HG03469 (cell line): ENCODE measurements around the gene SLC10A7.
"Not testable (repeated sequence)": the region's sequence is repeated elsewhere in the genome, so short reads cannot be mapped to it uniquely, and the experiment has no call there.

ENCODE experiments used
- ATAC-seq: cut with Tn5 transposase; IDR thresholded peaks from one replicate; pipeline ENCODE4 v1.9.1; 2021; ENCODE audit warnings: mild to moderate bottlenecking, moderate library complexity, moderate number of reproducible peaks; ENCODE audit not compliant: unreplicated experiment

SLC10A7 gene

GRCh38 chr4:146368209-146368608 lies 153.5 kb downstream of the SLC10A7 start:
- no peak for ATAC-seq

GRCh38 chr4:146367347-146367746 lies 154.4 kb downstream of the SLC10A7 start:
- ATAC-seq = no peak

- ATAC-seq = no peak
Observed at GRCh38 chr4:146359771-146360170, 162.0 kb downstream of the SLC10A7 start.

GRCh38 chr4:146350114-146350513 lies 171.6 kb downstream of the SLC10A7 start:
- not testable (repeated sequence) for ATAC-seq

- ATAC-seq = no peak
Observed at GRCh38 chr4:146349306-146349705, 172.4 kb downstream of the SLC10A7 start.

GRCh38 chr4:146347822-146348221 lies 173.9 kb downstream of the SLC10A7 start:
- ATAC-seq = no peak

- no peak for ATAC-seq
Observed at GRCh38 chr4:146346276-146346675, 175.5 kb downstream of the SLC10A7 start.

GRCh38 chr4:146343776-146344175 lies 178.0 kb downstream of the SLC10A7 start:
- ATAC-seq = no peak

- ATAC-seq = peak; percentile 81
Observed at GRCh38 chr4:146343199-146343598, 178.5 kb downstream of the SLC10A7 start.

GRCh38 chr4:146342600-146343192 lies 179.0 kb downstream of the SLC10A7 start:
- no peak for ATAC-seq

- ATAC-seq = no peak
Observed at GRCh38 chr4:146340798-146341197, 180.9 kb downstream of the SLC10A7 start.

GRCh38 chr4:146338512-146338911 lies 183.2 kb downstream of the SLC10A7 start:
- ATAC-seq = no peak

GRCh38 chr4:146336410-146336807 lies 185.3 kb downstream of the SLC10A7 start:
- no peak for ATAC-seq

GRCh38 chr4:146335763-146336409 lies 185.9 kb downstream of the SLC10A7 start:
- ATAC-seq = no peak

GRCh38 chr4:146334862-146335449 lies 186.8 kb downstream of the SLC10A7 start:
- no peak for ATAC-seq

GRCh38 chr4:146333895-146334262 lies 187.9 kb downstream of the SLC10A7 start:
- no peak for ATAC-seq

- ATAC-seq = peak; percentile 82
Observed at GRCh38 chr4:146333187-146333894, 188.4 kb downstream of the SLC10A7 start.

- no peak for ATAC-seq
Observed at GRCh38 chr4:146330392-146330791, 191.3 kb downstream of the SLC10A7 start.

GRCh38 chr4:146329050-146329716 lies 192.6 kb downstream of the SLC10A7 start:
- ATAC-seq = no peak

- no peak for ATAC-seq
Observed at GRCh38 chr4:146327859-146328650, 193.7 kb downstream of the SLC10A7 start.
